PC-3 (cell line): Measurements from ENCODE around the gene ZDBF2. TPM values are rescaled to one million over a fixed set of nuclear protein-coding genes. Genes with fewer than 3 reads are reported as not detected.
"Not testable (repeated sequence)": the region's sequence is repeated elsewhere in the genome, so short reads cannot be mapped to it uniquely, and the experiment has no call there.

Experiments
- ATAC-seq: fragments of 200-7000 bp; cut with Tn5 transposase; 2 replicates; pipeline ENCODE4 v1.9.1; 2020; ENCODE audit warnings: mild to moderate bottlenecking, moderate library complexity
- BruUV-seq: library from RNA; stranded (reverse); fragments of 400-500 nt; replicated peaks from 2 replicates; lab custom pipeline; 2021; lab: Mats Ljungman, UMichigan
- CTCF ChIA-PET: fragments of 300-600 bp; sonication (Branson Sonifier 250); formaldehyde crosslinking; loops from one replicate; lab custom pipeline; 2022; ENCODE audit warnings: antibody characterized with exemption; lab: Charles Lee
- POLR2A ChIA-PET: fragments of 300-600 bp; sonication (Branson Sonifier 250); formaldehyde crosslinking; loops from one replicate; lab custom pipeline; 2022; ENCODE audit warnings: antibody characterized with exemption; ENCODE audit not compliant: unreplicated experiment; lab: Charles Lee
- DNase-seq: peaks from one replicate; pipeline ENCODE4 v3.0.0-alpha.2; 2015
- H2AFZ ChIP-seq: fragments of 300-600 bp; sonication (generic); 2 replicates; pipeline ENCODE4 v1.6.0; 2016; ENCODE audit warnings: antibody characterized with exemption, low read length
- H3F3A ChIP-seq: fragments of 300-600 bp; sonication (generic); one replicate; pipeline ENCODE4 v1.6.0; 2017; ENCODE audit warnings: antibody characterized with exemption, low read length, control low read depth, mild to moderate bottlenecking; ENCODE audit not compliant: unreplicated experiment
- H3K27ac ChIP-seq: fragments of 300-600 bp; sonication (generic); 2 replicates; pipeline ENCODE4 v1.5.1; 2016; ENCODE audit warnings: mild to moderate bottlenecking, low read length
- H3K27me3 ChIP-seq: fragments of 300-600 bp; sonication (generic); 2 replicates; pipeline ENCODE4 v1.6.1; 2016; ENCODE audit warnings: low read length, mixed read lengths
- H3K36me3 ChIP-seq: fragments of 300-600 bp; sonication (generic); 2 replicates; pipeline ENCODE4 v1.6.1; 2016; ENCODE audit warnings: low read depth, mixed run types, low read length, mixed read lengths
- H3K4me1 ChIP-seq: fragments of 300-600 bp; sonication (generic); 2 replicates; pipeline ENCODE4 v1.5.1; 2016; ENCODE audit warnings: low read length; ENCODE audit not compliant: insufficient read depth
- H3K4me2 ChIP-seq: fragments of 300-600 bp; sonication (generic); 2 replicates; pipeline ENCODE4 v1.6.0; 2016; ENCODE audit warnings: low read length
- H3K4me3 ChIP-seq: fragments of 300-600 bp; sonication (generic); 2 replicates; pipeline ENCODE4 v1.5.1; 2016; ENCODE audit warnings: mild to moderate bottlenecking, low read length, mixed read lengths
- H3K79me2 ChIP-seq: fragments of 300-600 bp; sonication (generic); 2 replicates; pipeline ENCODE4 v1.6.1; 2017; ENCODE audit warnings: low read length, mixed read lengths
- H3K9ac ChIP-seq: fragments of 300-600 bp; sonication (generic); 2 replicates; pipeline ENCODE4 v1.6.0; 2016; ENCODE audit warnings: mild to moderate bottlenecking, low read length
- H3K9me2 ChIP-seq: fragments of 300-600 bp; sonication (generic); replicated peaks from 2 replicates; pipeline ENCODE4 v1.6.1; 2016; ENCODE audit warnings: mixed run types, low read length, mixed read lengths
- H3K9me3 ChIP-seq: fragments of 300-600 bp; sonication (generic); 2 replicates; pipeline ENCODE4 v1.6.1; 2016; ENCODE audit warnings: low read length, mixed read lengths
- H4K20me1 ChIP-seq: fragments of 300-600 bp; sonication (generic); 2 replicates; pipeline ENCODE4 v1.6.1; 2016; ENCODE audit warnings: low read length, mixed read lengths
- EZH2 ChIP-seq: fragments of 300-600 bp; sonication (generic); IDR thresholded peaks from one replicate; pipeline ENCODE4 v1.6.1; 2017; ENCODE audit warnings: antibody characterized with exemption, mild to moderate bottlenecking, low read length; ENCODE audit not compliant: unreplicated experiment
- EZH2phosphoT487 ChIP-seq: fragments of 300-600 bp; sonication (generic); IDR thresholded peaks from 2 replicates; pipeline ENCODE4 v1.6.1; 2018; ENCODE audit warnings: mild to moderate bottlenecking, antibody characterized with exemption, low read length, borderline replicate concordance
- intact Hi-C: fragments of 100-400 bp; cut with micrococcal nuclease; formaldehyde crosslinking; loops from 2 replicates; pipeline ENCODE4 v1.9.0; 2023
- total RNA-seq: library from RNA; depleted of rRNA; stranded (reverse); fragments of >200 nt; gene quantifications from 2 replicates; pipeline ENCODE4 v1.2.3, GENCODE V29; 2014
- TF ChIP-seq, protein P1 (sequence below): fragments of 300-600 bp; sonication (generic); conservative IDR thresholded peaks from 2 replicates; pipeline ENCODE4 v1.5.1; 2017; ENCODE audit warnings: antibody characterized with exemption, low read depth, mild to moderate bottlenecking, low read length

ZDBF2 gene
- total RNA-seq, 1 experiment from 2014 or later, result 4.2 TPM

DNA sequence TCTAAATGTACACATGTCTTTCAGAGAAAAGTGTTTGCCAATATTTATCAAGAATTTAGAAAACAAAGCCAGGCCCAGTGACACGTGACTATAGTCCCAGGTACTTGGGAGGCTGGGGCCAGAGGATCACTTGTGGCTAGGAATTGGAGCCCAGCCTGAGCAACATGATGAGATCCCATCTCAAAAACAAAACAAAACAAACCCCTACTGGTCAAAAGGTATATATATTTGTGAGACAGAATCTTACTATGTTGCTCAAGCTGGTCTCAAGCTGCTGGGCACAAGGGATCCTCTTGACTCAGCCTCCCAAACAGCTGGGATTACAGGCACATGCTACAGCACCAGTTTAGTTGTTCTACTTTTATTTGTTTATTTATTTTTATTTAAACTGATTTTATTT lies 79.2 kb downstream of the ZDBF2 start:
- no peak overlapping the region for H3K27ac ChIP-seq
- no peaks in the 10 kb centered on the region for H3K79me2 ChIP-seq
- TF ChIP-seq, protein P1, sequence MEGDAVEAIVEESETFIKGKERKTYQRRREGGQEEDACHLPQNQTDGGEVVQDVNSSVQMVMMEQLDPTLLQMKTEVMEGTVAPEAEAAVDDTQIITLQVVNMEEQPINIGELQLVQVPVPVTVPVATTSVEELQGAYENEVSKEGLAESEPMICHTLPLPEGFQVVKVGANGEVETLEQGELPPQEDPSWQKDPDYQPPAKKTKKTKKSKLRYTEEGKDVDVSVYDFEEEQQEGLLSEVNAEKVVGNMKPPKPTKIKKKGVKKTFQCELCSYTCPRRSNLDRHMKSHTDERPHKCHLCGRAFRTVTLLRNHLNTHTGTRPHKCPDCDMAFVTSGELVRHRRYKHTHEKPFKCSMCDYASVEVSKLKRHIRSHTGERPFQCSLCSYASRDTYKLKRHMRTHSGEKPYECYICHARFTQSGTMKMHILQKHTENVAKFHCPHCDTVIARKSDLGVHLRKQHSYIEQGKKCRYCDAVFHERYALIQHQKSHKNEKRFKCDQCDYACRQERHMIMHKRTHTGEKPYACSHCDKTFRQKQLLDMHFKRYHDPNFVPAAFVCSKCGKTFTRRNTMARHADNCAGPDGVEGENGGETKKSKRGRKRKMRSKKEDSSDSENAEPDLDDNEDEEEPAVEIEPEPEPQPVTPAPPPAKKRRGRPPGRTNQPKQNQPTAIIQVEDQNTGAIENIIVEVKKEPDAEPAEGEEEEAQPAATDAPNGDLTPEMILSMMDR, result peak; percentile 25; the same call in 1 of the 2 replicates
- TF ChIP-seq EZH2phosphoT487 (no peak), EZH2 (no peak)
- H3K4me1 ChIP-seq, result no peaks in the 10 kb centered on the region
- H2AFZ ChIP-seq, result no peak overlapping the region
- CTCF ChIA-PET, result no interaction called here
- BruUV-seq, result no TSS peak
- DNase-seq (peak; percentile 12), ATAC-seq (no peak)
- no peaks in the 10 kb centered on the region for H3K27me3 ChIP-seq
- H4K20me1 ChIP-seq, result no peaks in the 10 kb centered on the region
- intact Hi-C loops, result no loop called here
- H3K4me2 ChIP-seq, result no peak overlapping the region
- no peaks in the 10 kb centered on the region for H3K9me3 ChIP-seq
- H3F3A ChIP-seq, result no peaks in the 10 kb centered on the region
- no peak overlapping the region for H3K4me3 ChIP-seq
- H3K36me3 ChIP-seq, result no peaks in the 10 kb centered on the region
- H3K9me2 ChIP-seq, result no peaks in the 10 kb centered on the region
- H3K9ac ChIP-seq, result no peak overlapping the region
- POLR2A ChIA-PET, result no interaction called here

DNA sequence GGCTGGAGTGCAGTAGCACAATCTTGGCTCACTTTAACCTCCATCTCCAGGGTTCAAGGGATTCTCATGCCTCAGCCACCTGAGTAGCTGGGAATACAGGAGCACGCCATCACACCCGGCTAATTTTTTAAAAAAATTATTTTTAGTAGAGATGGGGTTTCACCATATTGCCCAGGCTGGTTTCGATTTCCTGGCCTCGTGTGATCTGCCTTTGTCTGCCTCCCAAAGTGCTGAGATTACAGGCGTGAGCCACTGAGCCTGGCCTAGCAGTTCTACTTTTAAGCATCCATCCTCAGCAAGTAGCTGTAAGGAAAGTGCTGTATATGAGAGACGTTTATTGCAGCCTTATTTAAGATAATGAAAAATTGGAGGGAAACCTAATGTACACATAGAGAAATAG lies 79.7 kb downstream of the ZDBF2 start:
- POLR2A ChIA-PET, result no interaction called here
- BruUV-seq, result no TSS peak

GRCh38 chr2:206356840-206357239 lies 82.4 kb downstream of the ZDBF2 start:
- BruUV-seq, CTCF ChIA-PET, H3K9ac ChIP-seq: not testable (repeated sequence)

More for the DNA sequence above, 79.7 kb downstream of the ZDBF2 start:
- H3K36me3 ChIP-seq, result no peaks in the 10 kb centered on the region
- ATAC-seq, result no peak
- CTCF ChIA-PET, result no interaction called here
- H4K20me1 ChIP-seq, result no peaks in the 10 kb centered on the region
- H3K4me3 ChIP-seq, result no peak overlapping the region
- no peak overlapping the region for H2AFZ ChIP-seq
- intact Hi-C loops, result no loop called here
- no peak overlapping the region for H3K27ac ChIP-seq
- DNase-seq, result no peak
- no peaks in the 10 kb centered on the region for H3F3A ChIP-seq
- H3K4me2 ChIP-seq, result no peak overlapping the region
- H3K4me1 ChIP-seq, result no peaks in the 10 kb centered on the region
- no peaks in the 10 kb centered on the region for H3K9me3 ChIP-seq
- H3K27me3 ChIP-seq, result no peaks in the 10 kb centered on the region
- TF ChIP-seq, protein P1, result no peak
- TF ChIP-seq EZH2 (no peak), EZH2phosphoT487 (no peak)
- H3K9ac ChIP-seq, result no peak overlapping the region
- no peaks in the 10 kb centered on the region for H3K79me2 ChIP-seq
- no peaks in the 10 kb centered on the region for H3K9me2 ChIP-seq

DNA sequence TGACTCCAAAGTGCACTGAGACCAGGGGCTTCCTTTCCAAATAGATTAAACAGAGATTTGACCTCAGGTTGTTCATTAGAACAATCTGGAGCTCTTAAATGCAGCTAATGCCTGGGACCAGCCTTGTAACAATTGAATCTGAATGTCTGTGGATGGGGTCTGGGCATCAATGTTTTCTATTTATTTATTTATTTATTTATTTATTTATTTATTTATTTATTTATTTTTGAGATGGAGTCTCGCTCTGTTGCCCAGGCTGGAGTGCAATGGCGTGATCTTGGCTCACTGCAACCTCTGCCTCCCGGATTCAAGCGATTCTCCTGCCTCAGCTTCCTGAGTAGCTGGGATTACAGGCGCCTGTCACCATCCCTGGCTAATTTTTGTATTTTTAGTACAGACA lies 86.4 kb downstream of the ZDBF2 start:
- intact Hi-C loops, CTCF ChIA-PET, H4K20me1 ChIP-seq, H2AFZ ChIP-seq, H3K79me2 ChIP-seq, BruUV-seq, H3K9me2 ChIP-seq, H3K4me1 ChIP-seq, H3K9ac ChIP-seq, H3K27me3 ChIP-seq, H3K36me3 ChIP-seq, H3K9me3 ChIP-seq, DNase-seq, ATAC-seq, H3F3A ChIP-seq, POLR2A ChIA-PET, H3K4me2 ChIP-seq, H3K4me3 ChIP-seq: not testable (repeated sequence)
- H3K27ac ChIP-seq, result peak overlapping the region; percentile 39; the same call in 1 of the 2 replicates

More at GRCh38 chr2:206356840-206357239, 82.4 kb downstream of the ZDBF2 start:
- H3K79me2 ChIP-seq, H3K4me1 ChIP-seq, H3K36me3 ChIP-seq, H2AFZ ChIP-seq, POLR2A ChIA-PET, H3K9me2 ChIP-seq, H3K9me3 ChIP-seq, H3K27me3 ChIP-seq, H3K4me2 ChIP-seq, H3F3A ChIP-seq, ATAC-seq, H4K20me1 ChIP-seq, DNase-seq, H3K27ac ChIP-seq, H3K4me3 ChIP-seq, intact Hi-C loops: not testable (repeated sequence)
